ENCODE data around the gene CDHR3. TPM values are rescaled to one million over a fixed set of nuclear protein-coding genes. Genes with fewer than 3 reads are reported as not detected.

Gene CDHR3
- polyA plus RNA-seq, 4 donors, result 4.1 to 24.1 (median 5.4) TPM

- no peak for FAIRE-seq
- 94 to 99% (median 95%) methylated on average over 3 of the region's 3 CpGs for WGBS, 3 donors
Measured at GRCh38 chr7:106073701-106074100, 110.6 kb downstream of the CDHR3 start.

GRCh38 chr7:106074257-106074656 is 111.2 kb downstream of the CDHR3 start:
- WGBS, 3 donors, result 76 to 79% (median 77%) methylated on average over 9 of the region's 9 CpGs
- peaks cover 3 to 9% (median 6%) of the 10 kb centered on the region in 3 donors for H3K4me1 ChIP-seq (ENCODE audit: control insufficient read depth in 3 of 3, insufficient read depth in 2 of 3, low read depth in 1 of 3, low read length in 2 of 3)
- DNase-seq (no peak), FAIRE-seq (no peak)
- H3K9me3 ChIP-seq (ENCODE audit: control insufficient read depth in 2 of 2, insufficient read depth in 1 of 2, low read depth in 1 of 2, low read length in 1 of 2), result no peaks in the 10 kb centered on the region
- H3K27me3 ChIP-seq (ENCODE audit: control insufficient read depth in 3 of 3, insufficient read depth in 3 of 3, low read length in 3 of 3), result peaks cover 0 to 2% (median 0%) of the 10 kb centered on the region in 3 donors
- no peak overlapping the region for H3K27ac ChIP-seq (ENCODE audit: low read depth in 1 of 3, low read length in 2 of 3)
- no peaks in the 10 kb centered on the region for H3K36me3 ChIP-seq (ENCODE audit: control insufficient read depth in 3 of 3, insufficient read depth in 2 of 3, low read depth in 1 of 3, low read length in 3 of 3)
- H3K4me3 ChIP-seq (ENCODE audit: low read depth in 1 of 3, low read length in 3 of 3), result no peak overlapping the region

More at GRCh38 chr7:106073701-106074100, 110.6 kb downstream of the CDHR3 start:
- Histone ChIP-seq H3K27ac (ENCODE audit: low read depth in 1 of 3, low read length in 2 of 3) (no peak overlapping the region), H3K27me3 (ENCODE audit: control insufficient read depth in 3 of 3, insufficient read depth in 3 of 3, low read length in 3 of 3) (peaks cover 0 to 2% (median 0%) of the 10 kb centered on the region in 3 donors), H3K36me3 (ENCODE audit: control insufficient read depth in 3 of 3, insufficient read depth in 2 of 3, low read depth in 1 of 3, low read length in 3 of 3) (no peaks in the 10 kb centered on the region), H3K9me3 (ENCODE audit: control insufficient read depth in 2 of 2, insufficient read depth in 1 of 2, low read depth in 1 of 2, low read length in 1 of 2) (no peaks in the 10 kb centered on the region), H3K4me1 (ENCODE audit: control insufficient read depth in 3 of 3, insufficient read depth in 2 of 3, low read depth in 1 of 3, low read length in 2 of 3) (peaks cover 3 to 9% (median 6%) of the 10 kb centered on the region in 3 donors), H3K4me3 (ENCODE audit: low read depth in 1 of 3, low read length in 3 of 3) (no peak overlapping the region)
- no peak for DNase-seq

GRCh38 chr7:106075937-106076336 is 112.9 kb downstream of the CDHR3 start:
- WGBS, 3 donors, result 58 to 79% (median 78%) methylated on average over 2 of the region's 2 CpGs
- Histone ChIP-seq H3K36me3 (ENCODE audit: control insufficient read depth in 3 of 3, insufficient read depth in 2 of 3, low read depth in 1 of 3, low read length in 3 of 3) (no peaks in the 10 kb centered on the region), H3K27ac (ENCODE audit: low read depth in 1 of 3, low read length in 2 of 3) (no peak overlapping the region), H3K9me3 (ENCODE audit: control insufficient read depth in 2 of 2, insufficient read depth in 1 of 2, low read depth in 1 of 2, low read length in 1 of 2) (no peaks in the 10 kb centered on the region), H3K4me1 (ENCODE audit: control insufficient read depth in 3 of 3, insufficient read depth in 2 of 3, low read depth in 1 of 3, low read length in 2 of 3) (peaks cover 3 to 9% (median 8%) of the 10 kb centered on the region in 3 donors), H3K4me3 (ENCODE audit: low read depth in 1 of 3, low read length in 3 of 3) (no peak overlapping the region), H3K27me3 (ENCODE audit: control insufficient read depth in 3 of 3, insufficient read depth in 3 of 3, low read length in 3 of 3) (no peaks in the 10 kb centered on the region)
- no peak for FAIRE-seq
- no peak for DNase-seq

GRCh38 chr7:106076537-106076936 is 113.5 kb downstream of the CDHR3 start:
- FAIRE-seq (no peak), DNase-seq (no peak)
- Histone ChIP-seq H3K27ac (ENCODE audit: low read depth in 1 of 3, low read length in 2 of 3) (no peak overlapping the region), H3K9me3 (ENCODE audit: control insufficient read depth in 2 of 2, insufficient read depth in 1 of 2, low read depth in 1 of 2, low read length in 1 of 2) (no peaks in the 10 kb centered on the region), H3K27me3 (ENCODE audit: control insufficient read depth in 3 of 3, insufficient read depth in 3 of 3, low read length in 3 of 3) (no peaks in the 10 kb centered on the region), H3K4me1 (ENCODE audit: control insufficient read depth in 3 of 3, insufficient read depth in 2 of 3, low read depth in 1 of 3, low read length in 2 of 3) (peaks cover 3 to 8% (median 6%) of the 10 kb centered on the region in 3 donors), H3K36me3 (ENCODE audit: control insufficient read depth in 3 of 3, insufficient read depth in 2 of 3, low read depth in 1 of 3, low read length in 3 of 3) (no peaks in the 10 kb centered on the region), H3K4me3 (ENCODE audit: low read depth in 1 of 3, low read length in 3 of 3) (no peak overlapping the region)
- 85 to 93% (median 89%) methylated on average over 2 of the region's 2 CpGs for WGBS, 3 donors

GRCh38 chr7:106080300-106080987 is 117.4 kb downstream of the CDHR3 start:
- DNase-seq (no peak), FAIRE-seq (no peak)
- H3K27ac ChIP-seq (ENCODE audit: low read depth in 1 of 3, low read length in 2 of 3), result no peak overlapping the region
- 57 to 88% (median 70%) methylated on average over 6 of the region's 6 CpGs for WGBS, 3 donors
- H3K36me3 ChIP-seq (ENCODE audit: control insufficient read depth in 3 of 3, insufficient read depth in 2 of 3, low read depth in 1 of 3, low read length in 3 of 3), result no peaks in the 10 kb centered on the region
- no peaks in the 10 kb centered on the region for H3K27me3 ChIP-seq (ENCODE audit: control insufficient read depth in 3 of 3, insufficient read depth in 3 of 3, low read length in 3 of 3)
- H3K9me3 ChIP-seq (ENCODE audit: control insufficient read depth in 2 of 2, insufficient read depth in 1 of 2, low read depth in 1 of 2, low read length in 1 of 2), result no peaks in the 10 kb centered on the region
- no peak overlapping the region for H3K4me3 ChIP-seq (ENCODE audit: low read depth in 1 of 3, low read length in 3 of 3)
- H3K4me1 ChIP-seq (ENCODE audit: control insufficient read depth in 3 of 3, insufficient read depth in 2 of 3, low read depth in 1 of 3, low read length in 2 of 3), result peaks cover 0 to 2% (median 0%) of the 10 kb centered on the region in 3 donors

- peaks cover 0 to 2% (median 0%) of the 10 kb centered on the region in 3 donors for H3K4me1 ChIP-seq (ENCODE audit: control insufficient read depth in 3 of 3, insufficient read depth in 2 of 3, low read depth in 1 of 3, low read length in 2 of 3)
- H3K27ac ChIP-seq (ENCODE audit: low read depth in 1 of 3, low read length in 2 of 3), result no peak overlapping the region
- H3K9me3 ChIP-seq (ENCODE audit: control insufficient read depth in 2 of 2, insufficient read depth in 1 of 2, low read depth in 1 of 2, low read length in 1 of 2), result no peaks in the 10 kb centered on the region
- H3K4me3 ChIP-seq (ENCODE audit: low read depth in 1 of 3, low read length in 3 of 3), result no peak overlapping the region
- WGBS, 3 donors, result 80 to 83% (median 83%) methylated on average over 18 of the region's 18 CpGs
- H3K36me3 ChIP-seq (ENCODE audit: control insufficient read depth in 3 of 3, insufficient read depth in 2 of 3, low read depth in 1 of 3, low read length in 3 of 3), result no peaks in the 10 kb centered on the region
- H3K27me3 ChIP-seq (ENCODE audit: control insufficient read depth in 3 of 3, insufficient read depth in 3 of 3, low read length in 3 of 3), result no peaks in the 10 kb centered on the region
- no peak for FAIRE-seq
- DNase-seq, result no peak
Measured at GRCh38 chr7:106082087-106082854, 119.2 kb downstream of the CDHR3 start.

Other genes with a start within 250 kb of the CDHR3 start
- 10 to 100 TPM in 3 of 4 donors, 1 to 10 TPM in 1; 9.7 to 50.8 (median 26.7) TPM for gene ATXN7L1, start 86.7 kb upstream of the CDHR3 start, polyA plus RNA-seq
- 100 to 1,000 TPM in 1 of 4 donors, 10 to 100 TPM in 3; 21.0 to 104 (median 65.1) TPM for gene SYPL1, start 149.0 kb downstream of the CDHR3 start, polyA plus RNA-seq

All from small intestine (tissue), 7 donors.